ENCODE data around the gene POC1A.
A peak's percentile ranks its signal among the peaks of the same experiment; 100 is the strongest.

The POC1A gene

GRCh38 chr3:52099001-52099401, 55.2 kb downstream of the POC1A start:
- no peak for DNase-seq

- DNase-seq: no peak
Observed at GRCh38 chr3:52097851-52098507, 56.2 kb downstream of the POC1A start.

DNA sequence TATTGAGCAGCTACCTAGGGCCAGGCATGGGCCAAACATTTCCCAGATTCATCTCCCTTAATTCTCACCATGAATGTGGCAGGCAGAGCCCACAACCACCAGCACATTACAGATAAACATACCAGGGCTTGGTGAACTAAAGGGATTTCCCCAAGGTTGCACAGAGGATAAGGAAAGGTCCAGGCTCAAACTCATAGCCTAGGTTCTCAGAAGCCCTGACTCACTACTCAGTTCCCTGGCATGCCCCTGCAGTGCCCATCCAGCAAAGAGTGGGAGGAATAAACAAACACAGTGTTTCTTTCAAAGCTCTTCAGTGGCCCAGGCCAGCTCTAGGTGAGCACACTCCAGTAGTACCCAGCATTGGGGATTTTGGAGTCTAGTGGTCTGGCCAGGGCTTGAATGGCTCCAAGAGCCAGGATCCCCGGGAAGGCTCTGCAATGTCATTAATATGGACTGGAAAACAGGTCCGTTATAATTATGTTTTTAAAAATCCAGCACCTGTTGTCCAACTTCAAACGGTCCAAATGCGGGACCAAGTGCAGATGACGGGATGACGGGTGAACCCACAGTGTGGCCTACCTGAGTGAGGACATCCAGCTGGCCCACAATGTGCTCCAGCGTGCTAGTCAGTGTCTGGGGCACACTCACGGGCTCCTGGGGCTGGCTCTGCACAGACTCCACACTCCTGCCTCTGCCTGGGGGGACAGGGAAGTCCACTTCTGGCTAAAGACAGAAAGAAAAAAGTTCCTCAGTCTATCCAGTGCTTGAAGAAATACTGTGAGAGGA, 58.0 kb downstream of the POC1A start:
- DNase-seq: no peak

DNA sequence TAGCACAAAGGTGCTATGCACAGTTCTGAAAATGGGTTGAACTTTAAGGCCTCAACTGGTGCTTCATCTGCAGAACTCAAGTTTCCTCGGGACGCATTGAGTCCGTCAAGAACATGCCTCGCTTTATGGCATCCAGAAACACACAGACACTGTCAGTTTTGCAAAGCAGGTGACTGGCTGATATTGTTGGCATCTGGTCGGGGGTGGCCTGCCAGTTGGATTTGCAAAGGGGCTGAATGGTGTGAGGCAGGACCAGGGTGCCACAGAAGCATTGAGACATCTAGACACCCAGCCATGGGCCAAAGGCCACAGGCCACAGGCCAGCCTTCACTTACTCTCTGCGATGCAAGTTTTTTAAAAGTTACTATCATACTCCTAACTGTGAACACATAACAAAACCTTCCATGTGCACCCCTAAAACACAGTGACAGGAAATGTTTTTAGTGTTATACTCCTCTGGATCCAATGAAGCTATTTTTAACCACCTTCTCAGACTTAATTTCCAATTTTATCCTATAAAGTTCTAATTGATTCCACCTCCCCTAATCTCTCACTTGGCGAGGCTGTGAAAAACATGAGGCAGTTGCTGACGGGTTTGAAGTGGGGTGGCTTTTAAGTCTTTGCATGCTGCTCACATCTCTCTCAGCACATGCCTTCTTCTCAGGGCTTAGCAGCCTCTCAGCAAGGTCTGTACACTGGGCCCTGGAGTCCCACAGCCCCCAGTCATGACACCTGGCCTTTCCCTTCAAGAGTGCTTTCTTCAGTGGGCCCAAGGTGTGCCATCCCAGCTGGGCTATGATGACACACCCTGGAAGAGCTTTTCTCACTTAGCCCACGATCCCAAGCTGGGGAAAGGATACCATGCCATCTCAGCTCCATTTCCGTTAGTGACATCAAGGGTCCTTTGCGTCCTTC, 59.4 kb downstream of the POC1A start:
- no peak for DNase-seq

DNA sequence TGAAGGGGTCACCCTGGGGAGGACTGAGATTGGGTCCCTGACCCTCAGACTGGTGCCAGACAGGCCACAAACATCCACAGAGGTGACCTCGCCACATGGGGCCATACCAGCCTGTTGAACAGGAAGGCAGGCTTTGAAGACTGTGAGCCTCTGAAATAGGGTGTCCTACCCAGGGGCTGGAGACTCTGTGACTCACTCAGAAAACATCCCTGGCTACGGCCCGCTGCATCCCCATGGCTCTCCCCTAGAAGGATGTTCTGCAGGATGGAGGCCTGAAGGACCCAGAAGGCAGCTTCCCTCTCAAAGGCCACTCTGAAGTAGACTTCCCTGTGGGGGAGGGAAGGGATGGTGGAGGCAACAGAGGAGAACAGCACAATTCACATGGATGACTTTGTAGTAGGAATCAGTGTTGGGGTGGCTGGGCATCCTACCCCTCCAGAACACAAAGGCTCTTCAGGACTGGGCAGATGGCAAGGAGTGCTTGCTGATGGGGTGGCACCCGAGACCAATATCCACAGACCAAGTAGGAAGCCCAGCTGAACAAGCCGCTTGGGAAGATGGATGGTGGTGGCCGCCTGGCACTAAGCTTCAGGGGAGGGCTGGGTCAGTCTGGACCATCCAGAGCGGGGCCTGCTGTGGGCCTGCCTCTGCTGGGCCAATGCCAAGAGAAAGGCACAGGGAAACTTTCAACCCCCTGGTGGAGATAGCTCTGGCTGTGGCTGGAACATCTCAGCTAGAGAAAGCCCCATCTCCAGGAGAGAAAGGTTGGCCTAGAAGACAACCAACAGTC, 60.3 kb downstream of the POC1A start:
- no peak for DNase-seq

DNA sequence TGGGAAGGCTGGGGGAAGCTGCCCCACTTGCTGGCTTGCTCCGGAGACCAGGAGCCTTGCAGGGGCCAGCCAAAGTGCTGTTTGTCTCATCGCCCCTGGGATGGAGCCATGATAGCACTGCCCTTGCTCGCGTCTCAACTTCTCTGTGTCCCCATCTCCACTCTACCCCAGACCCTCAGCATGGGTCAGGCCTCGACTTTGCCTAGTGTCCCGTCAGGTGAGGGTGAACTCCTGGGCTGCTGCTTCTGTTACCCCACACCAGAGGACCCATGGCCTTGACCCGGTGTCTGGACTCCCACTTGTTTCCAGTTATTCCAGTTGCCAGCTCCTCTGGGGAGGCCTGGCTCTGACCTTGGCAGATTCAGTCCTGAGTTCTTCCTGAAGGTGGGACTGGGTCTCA, 61.3 kb downstream of the POC1A start:
- no peak for DNase-seq

DNA sequence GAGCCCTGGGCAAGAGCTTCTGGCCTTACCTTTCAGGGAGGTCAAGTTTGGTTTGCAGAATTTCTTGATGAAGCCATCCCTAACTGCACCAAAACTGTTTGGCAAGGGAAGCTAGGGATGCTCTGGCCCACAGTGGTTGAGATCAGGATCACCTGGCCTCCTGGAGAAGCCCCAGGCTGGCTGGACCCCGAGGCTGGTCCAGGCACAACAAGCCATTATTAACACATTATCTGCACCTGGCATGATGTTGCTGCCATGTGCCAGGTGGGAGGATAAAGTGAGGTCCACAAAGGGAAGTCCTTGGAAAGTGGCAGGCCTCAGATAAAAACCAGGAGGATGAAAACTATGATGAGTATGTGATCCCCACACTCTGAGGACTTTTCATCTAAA, 62.0 kb downstream of the POC1A start:
- no peak for DNase-seq

DNA sequence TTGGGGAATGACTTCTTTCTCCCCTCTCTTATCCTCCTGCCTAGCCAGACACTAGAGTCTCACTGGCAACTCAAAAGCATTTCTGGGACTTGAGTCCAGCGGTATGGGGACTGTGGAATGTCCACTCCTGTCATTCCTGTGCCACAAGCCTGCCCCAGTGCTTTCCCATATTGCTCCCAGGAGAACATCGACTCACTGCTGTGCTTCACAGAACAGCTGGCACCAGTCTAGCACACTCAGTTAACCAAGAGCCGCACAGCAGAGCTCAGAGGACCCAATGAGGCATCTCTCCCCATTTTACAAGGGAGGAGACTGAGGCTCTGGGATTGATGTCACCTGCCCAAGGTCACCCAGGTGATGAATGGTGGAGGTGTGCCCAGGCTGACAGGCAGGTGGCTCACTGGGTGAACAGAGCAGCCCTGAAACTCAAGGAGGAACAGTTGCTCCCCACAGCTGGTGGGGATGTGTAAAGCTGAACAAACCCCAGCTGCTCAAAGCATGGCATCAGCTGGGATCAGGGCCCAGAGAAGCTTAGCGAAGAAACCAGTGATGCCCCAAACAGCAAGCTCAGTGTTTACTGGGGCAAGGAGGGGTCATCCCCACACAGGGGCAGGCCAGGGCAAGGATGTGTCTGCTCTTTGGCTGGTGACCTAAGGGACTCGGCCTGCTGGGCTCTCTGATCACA, 62.5 kb downstream of the POC1A start:
- peak in 5 of 14 donors; percentile 16 to 31 (median 26) for DNase-seq

- no peak for DNase-seq
Observed at GRCh38 chr3:52090933-52091468, 63.2 kb downstream of the POC1A start.

GRCh38 chr3:52090131-52090932, 63.9 kb downstream of the POC1A start:
- no peak for DNase-seq

DNA sequence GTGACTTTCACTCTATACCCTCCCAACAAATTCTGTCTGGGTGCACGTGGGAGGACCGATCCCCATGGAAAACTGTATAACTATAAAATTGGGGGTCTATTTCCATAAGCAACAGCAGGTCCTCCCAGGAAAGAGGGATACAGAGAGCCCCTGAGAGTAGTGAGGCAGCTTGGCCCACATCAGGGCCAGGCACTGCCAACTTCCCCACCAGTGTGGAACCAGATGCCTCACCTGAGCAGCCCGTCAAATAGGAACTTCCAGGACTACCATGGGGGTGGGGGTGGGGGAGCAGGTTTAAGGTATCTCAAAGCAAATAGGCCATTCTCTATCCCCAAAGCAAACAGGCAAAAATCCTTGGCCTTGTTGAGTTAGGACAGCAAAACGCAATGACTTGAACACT, 64.5 kb downstream of the POC1A start:
- DNase-seq: no peak

GRCh38 chr3:52088445-52089367, 65.5 kb downstream of the POC1A start:
- no peak for DNase-seq

GRCh38 chr3:52087731-52088130, 66.5 kb downstream of the POC1A start:
- DNase-seq: no peak

DNA sequence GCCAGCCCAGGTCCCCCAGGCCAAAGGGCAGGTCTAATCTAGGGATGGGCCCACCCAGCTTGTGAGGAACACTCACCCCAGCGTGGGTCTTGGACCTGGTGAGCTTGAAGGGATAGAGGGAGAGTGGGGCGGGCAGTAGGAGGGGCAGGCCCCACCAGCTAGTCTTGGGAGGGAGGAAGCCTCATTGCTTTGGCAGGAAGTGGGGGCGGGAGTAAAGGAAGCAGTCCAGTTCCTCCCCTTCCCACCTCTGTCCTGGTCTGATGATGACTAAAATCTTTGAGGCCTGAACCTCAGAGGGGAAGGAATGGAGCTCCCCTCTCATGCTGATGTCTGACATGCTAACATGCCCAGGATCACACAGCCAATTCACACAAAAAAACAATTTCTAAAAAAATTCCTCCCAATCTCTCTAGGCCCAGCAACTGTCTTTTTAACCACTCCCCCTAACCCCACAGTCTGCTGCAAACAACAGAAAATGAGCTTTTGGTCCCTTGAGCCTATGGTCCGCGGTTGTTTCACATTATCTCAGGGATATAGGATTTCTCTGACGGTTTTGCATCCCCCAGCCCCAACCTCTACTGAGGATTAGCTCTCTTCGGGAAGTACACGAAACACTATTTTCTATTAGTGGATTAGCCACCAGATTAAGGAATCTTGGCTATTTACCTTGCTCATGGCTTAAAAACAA, 67.1 kb downstream of the POC1A start:
- no peak for DNase-seq

DNA sequence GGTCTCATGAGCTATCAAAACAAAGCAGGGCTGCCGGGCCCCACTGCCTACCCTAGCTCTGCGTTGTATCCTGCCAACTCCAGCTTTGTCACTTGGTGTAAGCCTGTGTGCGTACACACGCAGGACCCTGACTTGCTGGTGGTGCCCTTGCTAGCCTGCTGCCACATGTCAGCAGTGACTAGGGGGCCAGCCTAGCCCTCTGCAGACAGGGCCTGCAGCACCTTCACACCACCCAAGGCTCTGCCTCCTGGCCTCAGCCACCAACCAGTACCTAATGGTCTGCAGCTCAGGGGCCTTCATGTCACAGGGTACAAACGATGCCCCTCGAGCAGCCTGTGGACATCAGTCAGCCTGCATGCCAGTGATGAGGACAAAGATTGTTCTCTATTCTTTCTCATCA, 67.8 kb downstream of the POC1A start:
- no peak for DNase-seq

- no peak for DNase-seq
Observed at GRCh38 chr3:52085681-52086282, 68.4 kb downstream of the POC1A start.

- no peak for DNase-seq
Observed at GRCh38 chr3:52084954-52085680, 69.1 kb downstream of the POC1A start.

All from C1 segment of cervical spinal cord (tissue), 14 donors.